WTC11 (cell line): ENCODE data around the gene PLIN3. TPM values are rescaled to one million over a fixed set of nuclear protein-coding genes. Genes with fewer than 3 reads are reported as not detected.

Experiments
- ATAC-seq: fragments of 200-7000 bp; cut with Tn5 transposase; 2 replicates; pipeline ENCODE4 v1.10.0; 2021; ENCODE audit warnings: mild to moderate bottlenecking, moderate library complexity
- CTCF ChIA-PET: fragments of 300-600 bp; sonication (Branson Sonifier 250); formaldehyde crosslinking; loops from one replicate; lab custom pipeline; 2021; ENCODE audit warnings: antibody characterized with exemption; lab: Charles Lee
- POLR2A ChIA-PET: fragments of 350-600 bp; sonication (Branson Sonifier 250); formaldehyde crosslinking; loops from one replicate; lab custom pipeline; 2021; ENCODE audit warnings: antibody characterized with exemption; lab: Charles Lee
- DNase-seq: peaks from one replicate; pipeline ENCODE4 v3.0.0; 2021; ENCODE audit warnings: low spot score
- H3K27ac Mint-ChIP-seq: 2 replicates; pipeline ENCODE4 v1.8.0; 2021; ENCODE audit warnings: mixed read lengths
- H3K27me3 Mint-ChIP-seq: 2 replicates; pipeline ENCODE4 v1.8.0; 2021; ENCODE audit warnings: low read depth, mild to moderate bottlenecking, moderate library complexity, mixed read lengths
- H3K36me3 Mint-ChIP-seq: 2 replicates; pipeline ENCODE4 v1.8.0; 2021; ENCODE audit warnings: mixed read lengths
- H3K4me1 Mint-ChIP-seq: 2 replicates; pipeline ENCODE4 v1.8.0; 2022; ENCODE audit warnings: mixed read lengths
- H3K4me3 Mint-ChIP-seq: 2 replicates; pipeline ENCODE4 v1.8.0; 2021; ENCODE audit warnings: mild to moderate bottlenecking, moderate library complexity, mixed read lengths
- H3K9me3 Mint-ChIP-seq: 2 replicates; pipeline ENCODE4 v1.8.0; 2021; ENCODE audit warnings: mixed read lengths
- CBFB ChIP-seq: sonication (generic); formaldehyde crosslinking; IDR thresholded peaks from 2 replicates; pipeline ENCODE4 v1.8.1; 2022; ENCODE audit warnings: mild to moderate bottlenecking, low read depth, missing genetic modification reagents
- CTCF ChIP-seq: fragments of 200-600 bp; IDR thresholded peaks from 2 replicates; pipeline ENCODE4 v1.8.0; 2022; ENCODE audit warnings: antibody characterized with exemption
- E2F4 ChIP-seq: sonication (generic); formaldehyde crosslinking; IDR thresholded peaks from 2 replicates; pipeline ENCODE4 v1.8.1; 2022; ENCODE audit warnings: low read depth, mild to moderate bottlenecking, moderate library complexity, missing genetic modification reagents, borderline replicate concordance
- FOXK1 ChIP-seq: sonication (generic); formaldehyde crosslinking; IDR thresholded peaks from 2 replicates; pipeline ENCODE4 v1.8.0; 2022; ENCODE audit warnings: mild to moderate bottlenecking, moderate library complexity, missing genetic modification reagents
- GABPB1 ChIP-seq: sonication (generic); formaldehyde crosslinking; IDR thresholded peaks from 2 replicates; pipeline ENCODE4 v1.8.1; 2023; ENCODE audit warnings: mild to moderate bottlenecking, missing genetic modification reagents
- GTF2I ChIP-seq: fragments of 250-450 bp; sonication (Bioruptor Pico); conservative IDR thresholded peaks from 2 replicates; pipeline ENCODE4 v1.4.0; 2021; ENCODE audit warnings: mild to moderate bottlenecking
- HMGXB4 ChIP-seq: sonication (generic); formaldehyde crosslinking; IDR thresholded peaks from 2 replicates; pipeline ENCODE4 v1.8.1; 2023; ENCODE audit warnings: mild to moderate bottlenecking, moderate library complexity, missing genetic modification reagents
- IRF1 ChIP-seq: sonication (generic); formaldehyde crosslinking; IDR thresholded peaks from 2 replicates; pipeline ENCODE4 v1.8.0; 2023; ENCODE audit warnings: missing genetic modification reagents
- MXD4 ChIP-seq: fragments of 250-450 bp; sonication (Bioruptor Pico); IDR thresholded peaks from 2 replicates; pipeline ENCODE4 v1.8.0; 2021; ENCODE audit warnings: mild to moderate bottlenecking, moderate library complexity, borderline replicate concordance
- NFATC4 ChIP-seq: fragments of 250-450 bp; sonication (Bioruptor Pico); IDR thresholded peaks from 2 replicates; pipeline ENCODE4 v1.9.0; 2021; ENCODE audit warnings: mild to moderate bottlenecking
- NFYB ChIP-seq: sonication (generic); formaldehyde crosslinking; conservative IDR thresholded peaks from 2 replicates; pipeline ENCODE4 v1.8.0; 2022; ENCODE audit warnings: low read depth, missing genetic modification reagents
- NR2C2 ChIP-seq: sonication (generic); formaldehyde crosslinking; IDR thresholded peaks from 2 replicates; pipeline ENCODE4 v1.8.0; 2022; ENCODE audit warnings: mild to moderate bottlenecking, missing genetic modification reagents
- NR3C1 ChIP-seq: sonication (generic); formaldehyde crosslinking; conservative IDR thresholded peaks from 2 replicates; pipeline ENCODE4 v1.8.1; 2023; ENCODE audit warnings: low read depth, mild to moderate bottlenecking, missing genetic modification reagents
- RELA ChIP-seq: sonication (generic); formaldehyde crosslinking; IDR thresholded peaks from 2 replicates; pipeline ENCODE4 v1.8.1; 2022; ENCODE audit warnings: missing genetic modification reagents, mild to moderate bottlenecking, borderline replicate concordance
- SP1 ChIP-seq: sonication (generic); formaldehyde crosslinking; conservative IDR thresholded peaks from 2 replicates; pipeline ENCODE4 v1.8.1; 2022; ENCODE audit warnings: missing genetic modification reagents
- USF2 ChIP-seq: sonication (generic); formaldehyde crosslinking; IDR thresholded peaks from 2 replicates; pipeline ENCODE4 v1.8.1; 2023; ENCODE audit warnings: mild to moderate bottlenecking, missing genetic modification reagents, moderate library complexity
- ZNF232 ChIP-seq: sonication (generic); formaldehyde crosslinking; IDR thresholded peaks from 2 replicates; pipeline ENCODE4 v1.8.0; 2022; ENCODE audit warnings: mild to moderate bottlenecking, missing genetic modification reagents
- ZNF263 ChIP-seq: sonication (generic); formaldehyde crosslinking; IDR thresholded peaks from 2 replicates; pipeline ENCODE4 v1.8.1; 2022; ENCODE audit warnings: low read depth, mild to moderate bottlenecking, moderate library complexity, missing genetic modification reagents
- ZNF317 ChIP-seq: sonication (generic); formaldehyde crosslinking; IDR thresholded peaks from 2 replicates; pipeline ENCODE4 v1.8.1; 2023; ENCODE audit warnings: low read depth, mild to moderate bottlenecking, moderate library complexity, missing genetic modification reagents, borderline replicate concordance
- ZNF416 ChIP-seq: fragments of 250-450 bp; sonication (Bioruptor Pico); IDR thresholded peaks from 2 replicates; pipeline ENCODE4 v1.9.0; 2021; ENCODE audit warnings: mild to moderate bottlenecking, inconsistent platforms
- ZSCAN18 ChIP-seq: fragments of 250-450 bp; sonication (Bioruptor Pico); IDR thresholded peaks from 2 replicates; pipeline ENCODE4 v2.1.2; 2022; ENCODE audit warnings: mild to moderate bottlenecking, moderate library complexity
- total RNA-seq: library from RNA; stranded (reverse); gene quantifications from 3 replicates; pipeline ENCODE4 v1.2.3, GENCODE V29; 2021

The PLIN3 gene
- total RNA-seq, 1 experiment from 2014 or later: 61.3 TPM

GRCh38 chr19:4910594-4911281, 43.3 kb upstream of the PLIN3 start (continued):
- TF ChIP-seq IRF1 (no peak), GABPB1 (CRISPR knock-in tag) (no peak), ZNF232 (CRISPR knock-in tag) (no peak), MXD4 (CRISPR knock-in tag) (no peak), GTF2I (CRISPR knock-in tag) (no peak), ZNF416 (CRISPR knock-in tag) (no peak), NFATC4 (CRISPR knock-in tag) (no peak)

- CTCF ChIA-PET: interaction anchor here (0.6 to 4.7 kb wide), 7 partner anchors 10 to 99 kb away, joined by 3 to 64 read pairs (median 26); partner anchors contain the start of gene PLIN3
- Mint-ChIP-seq H3K27ac (no peak overlapping the region), H3K4me1 (peaks cover 22% of the 10 kb centered on the region), H3K9me3 (no peaks in the 10 kb centered on the region), H3K27me3 (peaks cover 28% of the 10 kb centered on the region), H3K36me3 (peaks cover 8% of the 10 kb centered on the region; the same call in 1 of the 2 replicates), H3K4me3 (peak overlapping the region; percentile 77)
- ATAC-seq: peak; percentile 86
- TF ChIP-seq CTCF (no peak), E2F4 (CRISPR knock-in tag) (peak; percentile 54; the same call in 1 of the 2 replicates), NFYB (CRISPR knock-in tag) (peak; percentile 85), HMGXB4 (no peak), SP1 (CRISPR knock-in tag) (peak; percentile 53)
- POLR2A ChIA-PET: interaction anchor here (0.6 kb wide), 1 partner anchor 47 kb away, joined by 4 read pairs; no protein-coding TSS in a partner anchor
- DNase-seq: peak; percentile 92
Observed at GRCh38 chr19:4909897-4910593, 42.6 kb upstream of the PLIN3 start.

GRCh38 chr19:4909156-4909896, 41.9 kb upstream of the PLIN3 start, which contains the start of gene UHRF1:
TSS of gene UHRF1 (plus strand) at chr19:4909501. CDS start at chr19:4910886, 1,385 bp downstream.
- ATAC-seq: peak; percentile 14
- TF ChIP-seq NR2C2 (CRISPR knock-in tag): peak; percentile 47; the same call in 1 of the 2 replicates
- no peak for TF ChIP-seq USF2 (CRISPR knock-in tag)
- peak; percentile 78 for TF ChIP-seq E2F4 (CRISPR knock-in tag)
- TF ChIP-seq GABPB1 (CRISPR knock-in tag): no peak
- TF ChIP-seq RELA (CRISPR knock-in tag): no peak
- no peak for TF ChIP-seq ZNF317 (CRISPR knock-in tag)
- peak; percentile 52 for TF ChIP-seq ZNF263 (CRISPR knock-in tag)
- peak; percentile 64 for TF ChIP-seq NFYB (CRISPR knock-in tag)
- TF ChIP-seq NR3C1: no peak
- no peak for TF ChIP-seq FOXK1 (CRISPR knock-in tag)
- TF ChIP-seq ZSCAN18 (CRISPR knock-in tag): no peak
- TF ChIP-seq CBFB (CRISPR knock-in tag): no peak

More at GRCh38 chr19:4909156-4909896, 41.9 kb upstream of the PLIN3 start, which contains the start of gene UHRF1:
- no peak within 1 kb of the TSS for H3K27ac Mint-ChIP-seq
- H3K4me3 Mint-ChIP-seq: peak within 1 kb of the TSS; percentile 77
- H3K4me1 Mint-ChIP-seq: peaks cover 22% of the 10 kb centered on the region
- POLR2A ChIA-PET: no interaction called here
- H3K27me3 Mint-ChIP-seq: peaks cover 28% of the 10 kb centered on the region
- H3K36me3 Mint-ChIP-seq: peaks cover 8% of the 10 kb centered on the region; the same call in 1 of the 2 replicates
- no peak for DNase-seq
- CTCF ChIA-PET: interaction anchor here (0.7 kb wide), 2 partner anchors 58 to 99 kb away, joined by 3 to 4 read pairs; no protein-coding TSS in a partner anchor
- H3K9me3 Mint-ChIP-seq: no peaks in the 10 kb centered on the region
